Left renal pelvis (tissue), 4 donors: ENCODE measurements around the gene THADA. TPM values are rescaled to one million over a fixed set of nuclear protein-coding genes. Genes with fewer than 3 reads are reported as not detected.

Experiments
- DNase-seq, 4 donors: peaks; one replicate each; pipeline ENCODE4 v3.0.0-alpha.2; 2013; ENCODE audit warnings: low read depth in 4 of 4, low spot score in 3 of 4
- polyA plus RNA-seq, 4 donors: library from polyadenylated mRNA; unstranded; fragments of 120-200 nt; gene quantifications; one replicate each; pipeline ENCODE4 v1.2.1, GENCODE V29; 2013; ENCODE audit not compliant: insufficient read length in 4 of 4

THADA gene
- polyA plus RNA-seq, 4 donors: 19.9 to 38.6 (median 33.6) TPM

- DNase-seq: no peak
Measured at GRCh38 chr2:43267381-43267780, 328.5 kb downstream of the THADA start.

- DNase-seq: no peak
Measured at GRCh38 chr2:43266711-43267111, 329.1 kb downstream of the THADA start.

DNA sequence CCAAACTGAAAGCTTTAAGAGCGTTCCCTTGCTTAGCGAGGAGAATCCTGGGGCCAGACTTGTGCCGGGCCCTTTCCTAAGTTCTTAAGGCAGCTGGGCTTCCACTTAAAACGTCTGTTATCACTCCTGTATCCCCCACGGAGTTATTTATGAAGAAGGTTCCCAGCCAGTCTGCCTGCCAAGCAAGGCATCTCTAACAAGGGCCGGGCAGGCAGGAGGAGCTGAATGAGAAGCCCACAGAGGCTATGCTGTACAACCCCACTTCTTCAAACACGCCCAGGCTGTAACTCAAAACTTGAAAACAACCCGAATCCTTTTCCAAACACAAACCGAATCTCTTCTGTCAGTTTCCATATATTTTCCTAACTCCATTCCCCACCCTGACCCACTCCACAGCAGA, 330.4 kb downstream of the THADA start:
- no peak for DNase-seq

DNA sequence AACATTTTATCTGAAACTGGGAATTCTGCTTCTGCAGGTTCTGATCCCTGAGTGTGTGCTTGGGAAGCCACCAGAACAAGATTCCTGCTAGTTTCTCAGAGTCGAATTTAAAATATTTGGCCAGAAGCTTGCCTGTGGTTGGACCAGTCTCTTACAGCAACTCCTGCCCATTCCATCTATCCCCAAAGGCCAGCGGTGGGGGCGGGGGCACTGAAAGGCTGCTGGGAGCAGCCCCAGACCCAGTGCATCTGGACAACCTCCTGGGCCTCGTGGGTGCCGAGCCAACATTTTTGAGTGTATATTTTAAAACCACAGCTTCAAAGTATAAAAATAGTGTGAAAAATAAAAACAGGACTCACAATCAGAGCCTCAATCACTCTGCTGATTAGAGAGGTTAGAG, 330.8 kb downstream of the THADA start:
- no peak for DNase-seq

DNA sequence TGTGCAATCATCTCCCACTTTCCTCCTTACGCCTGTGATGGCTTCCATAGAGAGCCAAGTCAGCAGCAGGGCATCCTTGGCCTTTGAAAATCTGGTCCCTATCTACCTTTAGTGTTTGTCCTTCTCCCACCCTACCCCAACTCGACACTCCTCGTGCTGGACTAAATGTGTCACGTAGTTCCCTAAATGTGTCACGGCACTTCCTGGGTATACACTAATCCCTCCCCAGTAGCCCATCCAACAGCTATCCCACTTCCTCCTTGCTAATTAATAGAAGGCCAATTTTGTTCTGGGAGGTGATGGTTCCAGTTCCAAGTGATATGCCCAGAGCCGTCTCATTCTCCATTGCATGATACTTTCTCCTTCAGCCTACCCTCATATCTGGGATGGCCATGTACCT, 332.9 kb downstream of the THADA start:
- no peak for DNase-seq

DNA sequence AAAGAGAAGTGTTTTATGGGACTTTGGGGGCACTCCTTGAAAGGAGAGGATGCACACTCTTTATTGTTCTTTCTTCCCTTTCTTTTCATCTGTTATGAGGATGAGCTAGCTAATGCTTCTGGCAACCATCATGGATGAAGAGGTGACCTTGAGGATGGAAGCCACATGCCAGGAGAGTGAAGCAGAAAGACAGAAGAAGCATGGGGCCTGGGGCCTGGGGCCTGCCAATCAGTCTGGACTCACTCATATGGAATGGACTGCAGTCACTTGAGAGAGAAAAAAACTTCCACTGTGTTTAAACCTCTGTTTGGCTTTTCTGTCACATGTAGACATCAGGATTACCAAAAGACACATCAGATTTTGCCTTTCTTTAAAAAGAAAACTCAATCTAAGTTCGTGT, 333.6 kb downstream of the THADA start:
- DNase-seq: no peak

GRCh38 chr2:43259512-43259911, 336.3 kb downstream of the THADA start:
- DNase-seq: no peak

GRCh38 chr2:43258547-43259156, 337.2 kb downstream of the THADA start:
- DNase-seq: no peak

GRCh38 chr2:43255296-43255910, 340.4 kb downstream of the THADA start:
- DNase-seq: no peak

DNA sequence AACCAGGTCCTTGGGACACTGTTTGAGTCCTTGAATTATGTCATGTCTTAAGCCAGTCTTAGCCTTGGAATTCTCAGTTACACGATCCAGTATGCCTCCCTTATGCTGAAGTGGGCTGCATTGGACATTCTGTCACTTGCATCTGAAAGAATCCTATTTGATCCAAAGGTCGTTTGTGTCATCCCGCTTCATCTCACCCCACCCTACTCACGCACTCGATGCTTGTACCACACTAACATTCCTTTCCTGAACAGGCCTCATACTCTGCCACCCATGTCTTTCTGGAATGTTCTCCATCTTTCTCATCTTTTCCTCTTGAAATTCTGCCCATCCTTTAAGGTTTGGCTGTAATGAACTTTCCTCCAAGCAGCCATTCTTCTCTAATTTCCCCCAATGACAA, 341.5 kb downstream of the THADA start:
- no peak for DNase-seq

- DNase-seq: peak in 2 of 4 donors; percentile 56 to 72
Measured at GRCh38 chr2:43251171-43251731, 344.6 kb downstream of the THADA start.

DNA sequence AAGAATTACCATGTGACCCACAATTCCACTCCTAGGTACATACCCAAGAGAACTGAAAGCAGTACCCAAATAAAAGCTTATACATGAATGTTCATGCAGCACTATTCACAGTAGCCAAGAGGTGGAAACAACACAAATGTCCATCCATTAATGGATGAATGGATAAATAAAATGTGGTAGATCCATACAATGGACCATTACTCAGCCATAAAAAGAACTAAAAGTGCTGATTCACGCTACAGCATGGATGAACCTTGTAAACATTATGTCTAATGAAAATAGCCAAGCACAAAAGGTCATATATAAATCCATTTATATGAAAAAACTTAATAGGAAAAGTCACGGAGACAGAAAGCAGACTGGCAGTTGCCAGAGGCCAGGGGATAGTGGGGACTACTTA, 345.8 kb downstream of the THADA start:
- DNase-seq: no peak

- no peak for DNase-seq
Measured at GRCh38 chr2:43248621-43249020, 347.2 kb downstream of the THADA start.

- no peak for DNase-seq
Measured at GRCh38 chr2:43246641-43247040, 349.2 kb downstream of the THADA start.

- DNase-seq: no peak
Measured at GRCh38 chr2:43241558-43241957, 354.3 kb downstream of the THADA start.

- no peak for DNase-seq
Measured at GRCh38 chr2:43240766-43241150, 355.1 kb downstream of the THADA start.

DNA sequence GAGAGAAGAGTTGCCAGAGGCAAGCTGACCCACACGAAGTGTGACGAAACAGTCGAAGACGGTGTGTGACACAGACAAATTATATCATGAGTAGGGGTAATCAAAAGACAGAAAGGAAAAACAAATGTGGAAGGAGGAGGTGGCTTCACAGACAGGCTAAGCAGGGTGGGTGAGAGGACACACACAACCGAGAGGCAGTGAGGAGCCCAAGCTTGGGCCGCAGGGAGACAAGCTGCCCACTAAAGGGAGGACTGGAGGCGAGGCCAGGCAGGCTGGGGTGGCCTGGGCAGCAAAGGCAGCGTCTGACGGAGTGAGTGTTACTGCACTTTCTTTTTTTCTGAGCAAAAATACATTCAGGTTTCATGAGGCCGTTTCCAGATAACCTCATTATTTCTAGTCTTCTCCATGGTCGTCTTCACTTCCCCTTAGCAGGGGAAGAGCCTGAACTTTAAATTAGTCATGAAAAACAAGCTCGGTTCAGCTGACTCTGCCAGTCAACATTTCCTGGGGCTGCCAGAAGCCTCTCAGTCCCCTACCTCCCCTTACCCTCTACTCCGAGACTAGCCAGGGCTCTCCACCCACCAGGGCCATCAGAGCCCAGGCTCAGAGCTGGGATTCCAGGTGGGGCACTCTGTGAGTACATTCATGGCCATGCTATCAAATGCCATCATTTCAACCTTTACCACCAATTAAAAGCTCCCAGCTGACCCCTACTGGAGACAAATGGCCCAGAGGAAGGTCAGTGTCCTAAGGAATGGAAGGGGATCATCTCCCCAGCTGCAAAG, 355.7 kb downstream of the THADA start:
- no peak for DNase-seq

DNA sequence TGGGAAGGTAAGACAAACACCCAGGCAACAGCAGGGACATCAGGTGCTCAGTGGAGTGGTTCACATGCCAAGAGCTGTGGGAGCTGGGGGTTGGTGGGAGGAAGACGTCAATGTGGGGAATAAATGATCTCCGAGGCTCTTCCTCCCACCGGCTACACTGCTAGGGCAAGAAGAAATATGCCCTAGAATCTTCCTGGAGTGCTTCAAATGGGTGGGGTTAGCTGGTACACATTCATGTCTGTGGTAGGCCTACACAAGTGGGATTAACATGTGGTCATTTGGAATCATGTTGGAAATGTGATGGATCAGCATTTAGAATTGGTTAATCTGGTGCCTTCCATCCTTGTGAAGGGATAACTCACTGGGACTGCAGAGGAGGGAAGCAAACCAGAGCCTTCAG, 357.0 kb downstream of the THADA start:
- no peak for DNase-seq

DNA sequence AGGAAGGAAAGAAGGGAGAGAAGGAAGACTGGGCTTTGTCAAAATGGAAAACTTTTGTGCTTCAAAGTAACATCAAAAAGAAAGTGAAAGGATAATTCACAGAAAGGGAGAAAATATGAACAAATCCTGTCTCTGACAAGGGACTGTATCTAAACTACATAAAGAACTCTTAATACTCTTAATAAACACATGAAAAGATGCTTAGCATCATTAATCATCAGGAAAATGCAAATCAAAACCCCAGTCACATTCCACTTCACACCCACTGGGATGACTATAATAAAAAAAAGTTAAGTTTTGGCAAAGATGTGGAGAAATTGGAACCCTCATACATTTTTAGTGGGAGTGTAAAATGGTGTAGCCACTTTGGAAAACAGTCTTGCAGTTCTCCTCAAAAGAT, 357.7 kb downstream of the THADA start:
- no peak for DNase-seq

DNA sequence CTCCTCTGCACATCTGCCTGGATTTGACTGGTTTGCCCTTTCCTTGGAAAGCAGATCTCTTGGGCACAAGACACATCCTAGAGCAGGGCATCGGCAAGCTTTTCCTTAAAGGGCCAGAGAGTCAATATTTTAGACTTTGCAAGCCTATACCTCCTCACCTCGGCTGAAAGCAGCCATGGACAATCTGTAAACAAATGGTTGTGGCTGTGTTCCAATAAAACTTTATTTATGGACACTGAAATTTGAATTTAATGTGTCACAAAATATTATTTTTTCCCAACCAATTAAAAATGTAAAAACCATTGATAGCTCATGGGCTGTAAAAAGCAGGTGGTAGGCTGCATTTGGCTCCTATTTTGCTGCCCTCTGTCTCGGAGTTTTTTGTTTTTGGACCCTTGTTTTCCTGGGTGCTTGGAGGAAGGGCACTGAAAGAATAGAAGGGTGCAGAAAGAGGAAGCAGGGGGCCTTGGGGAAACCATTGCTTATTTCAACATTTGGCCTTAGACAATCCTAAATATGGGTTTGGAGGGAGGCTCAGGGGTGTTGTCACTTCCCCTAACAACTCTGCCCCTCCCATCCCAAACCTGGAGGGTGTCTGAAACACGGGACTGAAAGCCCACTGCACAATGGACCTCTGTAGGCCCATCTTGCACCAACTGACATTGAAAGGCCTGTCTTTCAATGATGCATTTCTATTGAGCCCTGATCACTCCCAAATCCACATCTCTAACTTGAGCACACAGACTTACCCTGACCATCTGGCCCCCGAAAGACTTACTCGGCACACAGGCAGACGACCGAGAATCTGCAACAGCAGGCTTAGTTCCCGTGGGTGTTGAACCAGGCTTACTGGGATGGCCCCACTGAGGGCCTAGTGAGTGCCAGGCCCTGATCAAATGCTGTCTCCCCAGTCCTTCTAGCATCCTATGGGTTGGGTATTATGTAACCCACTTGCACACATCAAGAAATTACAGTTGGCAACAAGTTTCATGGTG, 362.3 kb downstream of the THADA start:
- no peak for DNase-seq
